Stimulated activated CD4-positive, alpha-beta T cell treated with anti-CD3 and anti-CD28 coated beads, Interleukin-1b, Interleukin-23, amount 100 ng/mL, for 1 hour (primary cell): ENCODE measurements around the gene SFT2D3.
"Not testable (repeated sequence)": the region's sequence is repeated elsewhere in the genome, so short reads cannot be mapped to it uniquely, and the experiment has no call there.

Experiments
- DNase-seq, 2 donors: peaks; one replicate each; pipeline ENCODE4 v3.0.0-alpha.2; 2020; ENCODE audit warnings: low read depth in 2 of 2

SFT2D3 gene

GRCh38 chr2:127743477-127744026 is 42.3 kb downstream of the SFT2D3 start:
- no peak for DNase-seq

GRCh38 chr2:127747621-127748020 is 46.3 kb downstream of the SFT2D3 start:
- DNase-seq: no peak

- not testable (repeated sequence) for DNase-seq
Observed at GRCh38 chr2:127749537-127749936, 48.2 kb downstream of the SFT2D3 start.

- no peak for DNase-seq
Observed at GRCh38 chr2:127753374-127753773, 52.1 kb downstream of the SFT2D3 start.

GRCh38 chr2:127754186-127754585 is 52.9 kb downstream of the SFT2D3 start:
- no peak for DNase-seq
